ENCODE results near the gene TSPEAR. TPM values are rescaled to one million over a fixed set of nuclear protein-coding genes. Genes with fewer than 3 reads are reported as not detected.
A peak's percentile ranks its signal among the peaks of the same experiment; 100 is the strongest.
"Not testable (repeated sequence)": the region's sequence is repeated elsewhere in the genome, so short reads cannot be mapped to it uniquely, and the experiment has no call there.

Gene TSPEAR
- total RNA-seq, 1 donor from 2014 or later = not detected

DNA sequence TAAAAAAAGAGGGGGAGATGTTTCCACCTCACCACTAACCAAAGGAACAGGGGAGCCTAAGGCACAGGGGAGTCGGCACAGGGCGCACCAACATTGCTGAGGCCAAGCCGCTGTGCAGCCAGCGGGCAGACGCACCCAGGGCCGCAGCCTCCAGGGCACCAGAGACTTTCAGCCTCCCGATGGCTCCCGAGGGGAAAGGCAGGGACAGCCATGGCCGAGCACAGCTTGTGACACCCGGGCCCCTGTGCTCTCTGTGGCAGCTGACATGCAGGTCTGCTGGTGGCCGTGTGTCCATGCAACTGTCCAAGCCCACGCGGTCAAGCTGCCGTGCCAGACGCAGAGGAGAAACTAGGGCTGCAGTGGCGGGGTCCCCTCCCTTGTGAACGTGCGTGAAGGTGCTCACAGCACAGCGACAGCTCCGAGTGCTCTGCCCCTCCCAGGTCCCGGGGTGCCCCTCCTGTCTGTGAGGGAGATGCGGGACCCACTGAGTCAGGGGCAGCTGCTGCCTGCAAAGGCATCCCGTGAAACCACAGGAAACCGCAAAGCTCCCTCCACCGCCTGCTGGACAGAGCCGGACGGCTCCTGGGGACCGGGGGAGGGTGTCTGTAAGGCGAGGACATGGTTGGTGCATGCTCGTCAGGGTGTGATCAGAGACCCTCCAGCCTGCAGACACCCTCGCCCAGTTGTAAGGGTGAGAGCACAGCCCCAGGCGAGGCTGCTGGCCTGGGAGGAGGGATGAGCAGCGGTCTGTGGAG, 62.6 kb downstream of the TSPEAR start:
- Mint-ChIP-seq H3K36me3 (ENCODE audit: low read depth) (peaks cover 7% of the 10 kb centered on the region), H3K4me1 (peaks cover 3% of the 10 kb centered on the region), H3K4me3 (no peak overlapping the region), H3K9me3 (peaks cover 8% of the 10 kb centered on the region), H3K27me3 (peaks cover 2% of the 10 kb centered on the region), H3K27ac (no peak overlapping the region)
- intact Hi-C loops (cut with micrococcal nuclease) = no loop called here
- no peak for DNase-seq

DNA sequence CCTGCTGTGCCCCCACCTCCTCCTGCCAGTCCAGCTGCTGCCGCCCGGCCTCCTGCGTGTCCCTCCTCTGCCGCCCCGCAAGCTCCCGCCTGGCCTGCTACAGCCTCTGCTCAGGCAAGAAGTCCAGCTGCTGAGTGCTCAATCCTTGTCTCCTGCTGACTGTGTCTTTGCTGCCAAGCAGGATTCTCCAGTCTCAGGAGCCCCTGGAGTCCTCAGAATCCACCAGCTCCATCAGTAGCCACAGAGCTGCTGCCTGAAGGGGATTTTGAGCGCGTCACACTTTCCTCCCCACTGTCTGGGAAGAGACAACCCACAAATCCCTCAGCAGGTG, 64.2 kb downstream of the TSPEAR start:
- peaks cover 7% of the 10 kb centered on the region for H3K36me3 Mint-ChIP-seq (ENCODE audit: low read depth)

DNA sequence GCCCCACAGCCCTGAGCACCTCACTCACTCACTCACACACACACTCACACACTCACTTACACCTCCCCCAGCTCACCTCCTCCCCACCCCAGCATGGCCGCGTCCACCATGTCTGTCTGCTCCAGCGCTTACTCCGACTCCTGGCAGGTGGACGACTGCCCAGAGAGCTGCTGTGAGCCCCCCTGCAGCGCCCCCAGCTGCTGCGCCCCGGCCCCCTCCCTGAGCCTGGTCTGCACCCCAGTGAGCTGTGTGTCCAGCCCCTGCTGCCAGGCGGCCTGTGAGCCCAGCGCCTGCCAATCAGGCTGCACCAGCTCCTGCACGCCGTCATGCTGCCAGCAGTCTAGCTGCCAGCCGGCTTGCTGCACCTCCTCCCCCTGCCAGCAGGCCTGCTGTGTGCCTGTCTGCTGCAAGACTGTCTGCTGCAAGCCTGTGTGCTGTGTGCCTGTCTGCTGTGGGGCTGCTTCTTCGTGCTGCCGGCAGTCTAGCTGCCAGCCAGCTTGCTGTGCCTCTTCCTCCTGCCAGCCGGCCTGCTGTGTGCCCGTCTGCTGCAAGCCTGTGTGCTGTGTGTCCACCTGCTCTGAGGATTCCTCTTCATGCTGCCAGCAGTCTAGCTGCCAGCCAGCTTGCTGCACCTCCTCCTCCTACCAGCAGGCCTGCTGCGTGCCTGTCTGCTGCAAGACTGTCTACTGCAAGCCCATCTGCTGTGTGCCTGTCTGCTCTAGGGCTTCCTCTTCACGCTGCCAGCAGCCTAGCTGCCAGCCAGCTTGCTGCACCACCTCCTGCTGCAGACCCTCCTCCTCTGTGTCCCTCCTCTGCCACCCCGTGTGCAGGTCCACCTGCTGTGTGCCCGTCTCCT, 64.8 kb downstream of the TSPEAR start, which contains the start of gene KRTAP10-11:
Gene KRTAP10-11 (plus strand): TSS at position 49 of the 856 bp plus-strand sequence. CDS start 45 bp downstream, at position 94.
- H3K36me3 Mint-ChIP-seq (ENCODE audit: low read depth); H3K27me3 Mint-ChIP-seq; H3K27ac Mint-ChIP-seq; intact Hi-C loops (cut with micrococcal nuclease); H3K4me1 Mint-ChIP-seq; H3K4me3 Mint-ChIP-seq; DNase-seq: not testable (repeated sequence)
- H3K9me3 Mint-ChIP-seq = peaks cover 19% of the 10 kb centered on the region

More for the DNA sequence above, 64.2 kb downstream of the TSPEAR start:
- no peak for DNase-seq
- peaks cover 2% of the 10 kb centered on the region for H3K27me3 Mint-ChIP-seq
- intact Hi-C loops (cut with micrococcal nuclease) = no loop called here
- H3K9me3 Mint-ChIP-seq = peaks cover 19% of the 10 kb centered on the region
- H3K4me3 Mint-ChIP-seq = no peak overlapping the region
- peaks cover 2% of the 10 kb centered on the region for H3K4me1 Mint-ChIP-seq
- H3K27ac Mint-ChIP-seq = no peak overlapping the region

DNA sequence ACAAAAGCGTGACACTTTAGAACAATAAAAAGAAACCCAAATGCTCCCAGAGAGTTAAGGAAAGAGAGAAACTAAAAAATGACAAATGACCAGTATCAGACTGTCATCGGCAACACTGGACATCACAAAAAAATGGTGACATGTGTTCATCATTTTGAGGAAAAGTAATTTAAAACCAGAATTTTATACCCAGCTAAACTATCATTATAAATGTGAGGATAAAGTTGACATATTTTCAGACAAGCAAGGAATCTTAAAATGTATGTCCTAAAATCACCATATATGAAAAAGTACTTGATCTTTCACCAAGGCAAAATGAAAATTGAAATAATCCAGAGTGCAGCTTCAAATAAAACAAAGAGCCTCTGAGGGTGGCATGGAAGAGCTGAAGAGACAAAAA, 66.5 kb downstream of the TSPEAR start:
- peaks cover 6% of the 10 kb centered on the region for H3K27me3 Mint-ChIP-seq
- H3K9me3 Mint-ChIP-seq = peaks cover 29% of the 10 kb centered on the region
- no peak overlapping the region for H3K27ac Mint-ChIP-seq
- H3K36me3 Mint-ChIP-seq (ENCODE audit: low read depth) = peaks cover 7% of the 10 kb centered on the region
- DNase-seq = no peak
- intact Hi-C loops (cut with micrococcal nuclease) = no loop called here
- H3K4me1 Mint-ChIP-seq = peaks cover 2% of the 10 kb centered on the region
- H3K4me3 Mint-ChIP-seq = no peak overlapping the region

DNA sequence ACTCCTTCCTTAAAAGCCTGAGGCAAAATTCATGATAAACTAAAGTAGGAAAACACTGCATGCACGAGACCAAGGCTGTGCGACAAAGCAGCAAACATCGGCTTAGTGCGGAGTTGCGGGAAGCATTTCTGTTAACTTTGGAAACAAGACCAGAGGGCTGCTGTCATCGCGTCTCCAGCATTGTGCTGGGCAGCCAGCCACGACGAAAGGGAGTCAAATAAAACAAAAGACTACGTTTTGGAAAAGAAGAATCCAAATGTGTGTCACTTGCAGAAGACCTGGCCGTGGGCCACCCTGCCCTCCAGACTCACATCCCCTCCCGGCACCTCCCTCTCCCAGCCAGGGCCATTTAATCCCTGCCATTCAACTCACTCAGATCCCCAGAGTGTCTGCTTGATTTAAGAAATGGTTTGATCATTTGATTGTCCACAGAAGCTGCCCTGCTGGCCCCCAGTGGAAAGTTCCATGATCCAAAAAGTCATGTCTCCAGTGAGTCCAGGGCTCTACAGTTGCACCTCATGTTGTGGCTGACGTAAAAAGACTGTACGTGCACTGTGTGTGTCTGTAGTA, 67.5 kb downstream of the TSPEAR start:
- intact Hi-C loops (cut with micrococcal nuclease) = no loop called here
- H3K4me1 Mint-ChIP-seq = peaks cover 2% of the 10 kb centered on the region
- H3K27ac Mint-ChIP-seq = no peak overlapping the region
- peaks cover 6% of the 10 kb centered on the region for H3K27me3 Mint-ChIP-seq
- H3K9me3 Mint-ChIP-seq = peaks cover 31% of the 10 kb centered on the region
- peaks cover 7% of the 10 kb centered on the region for H3K36me3 Mint-ChIP-seq (ENCODE audit: low read depth)
- DNase-seq = peak; percentile 44
- no peak overlapping the region for H3K4me3 Mint-ChIP-seq

DNA sequence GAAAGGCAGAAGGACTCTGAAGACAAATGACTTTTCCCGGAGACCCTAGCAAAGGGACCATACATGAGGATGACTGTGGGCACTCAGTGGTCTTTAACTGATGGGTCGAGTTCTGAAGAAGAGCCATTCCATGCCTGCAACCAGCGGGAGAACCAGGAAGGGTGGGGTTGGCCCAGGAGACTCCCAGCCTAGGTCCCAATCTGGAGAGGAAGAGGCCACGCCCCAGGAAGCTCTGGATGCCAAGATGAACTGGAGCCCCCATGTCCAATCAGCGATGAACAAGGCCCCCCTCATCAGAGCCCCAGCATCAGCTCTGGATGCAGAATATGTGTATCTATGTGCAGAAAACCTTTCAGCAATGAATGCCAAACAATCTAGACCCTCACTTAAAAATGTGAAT, 70.6 kb downstream of the TSPEAR start:
- H3K36me3 Mint-ChIP-seq (ENCODE audit: low read depth) = peaks cover 7% of the 10 kb centered on the region
- H3K27me3 Mint-ChIP-seq = peaks cover 5% of the 10 kb centered on the region
- intact Hi-C loops (cut with micrococcal nuclease) = no loop called here
- H3K9me3 Mint-ChIP-seq = peaks cover 31% of the 10 kb centered on the region
- no peaks in the 10 kb centered on the region for H3K4me1 Mint-ChIP-seq
- no peak overlapping the region for H3K4me3 Mint-ChIP-seq
- H3K27ac Mint-ChIP-seq = no peak overlapping the region
- DNase-seq = no peak

DNA sequence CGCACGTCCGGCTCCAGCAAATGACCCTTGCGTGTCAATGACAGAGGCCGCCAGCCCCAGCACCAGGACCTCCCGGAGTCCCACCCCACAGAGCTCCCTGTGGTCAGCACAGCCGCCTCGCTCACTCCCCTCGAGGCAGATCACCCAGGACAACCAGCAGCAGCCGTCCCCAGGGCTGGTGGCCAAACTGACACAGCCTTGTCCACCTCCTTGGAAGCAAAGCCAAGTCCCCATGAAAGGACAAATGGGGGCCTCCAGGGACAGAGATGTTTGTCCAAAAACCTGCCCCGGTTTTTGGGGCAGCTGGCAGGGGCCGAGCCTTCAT, 72.1 kb downstream of the TSPEAR start:
- peak; percentile 48 for DNase-seq
- no peaks in the 10 kb centered on the region for H3K4me1 Mint-ChIP-seq
- peaks cover 9% of the 10 kb centered on the region for H3K27me3 Mint-ChIP-seq
- intact Hi-C loops (cut with micrococcal nuclease) = no loop called here
- H3K9me3 Mint-ChIP-seq = peaks cover 28% of the 10 kb centered on the region
- peaks cover 2% of the 10 kb centered on the region for H3K36me3 Mint-ChIP-seq (ENCODE audit: low read depth)
- H3K4me3 Mint-ChIP-seq = no peak overlapping the region
- H3K27ac Mint-ChIP-seq = no peak overlapping the region

DNA sequence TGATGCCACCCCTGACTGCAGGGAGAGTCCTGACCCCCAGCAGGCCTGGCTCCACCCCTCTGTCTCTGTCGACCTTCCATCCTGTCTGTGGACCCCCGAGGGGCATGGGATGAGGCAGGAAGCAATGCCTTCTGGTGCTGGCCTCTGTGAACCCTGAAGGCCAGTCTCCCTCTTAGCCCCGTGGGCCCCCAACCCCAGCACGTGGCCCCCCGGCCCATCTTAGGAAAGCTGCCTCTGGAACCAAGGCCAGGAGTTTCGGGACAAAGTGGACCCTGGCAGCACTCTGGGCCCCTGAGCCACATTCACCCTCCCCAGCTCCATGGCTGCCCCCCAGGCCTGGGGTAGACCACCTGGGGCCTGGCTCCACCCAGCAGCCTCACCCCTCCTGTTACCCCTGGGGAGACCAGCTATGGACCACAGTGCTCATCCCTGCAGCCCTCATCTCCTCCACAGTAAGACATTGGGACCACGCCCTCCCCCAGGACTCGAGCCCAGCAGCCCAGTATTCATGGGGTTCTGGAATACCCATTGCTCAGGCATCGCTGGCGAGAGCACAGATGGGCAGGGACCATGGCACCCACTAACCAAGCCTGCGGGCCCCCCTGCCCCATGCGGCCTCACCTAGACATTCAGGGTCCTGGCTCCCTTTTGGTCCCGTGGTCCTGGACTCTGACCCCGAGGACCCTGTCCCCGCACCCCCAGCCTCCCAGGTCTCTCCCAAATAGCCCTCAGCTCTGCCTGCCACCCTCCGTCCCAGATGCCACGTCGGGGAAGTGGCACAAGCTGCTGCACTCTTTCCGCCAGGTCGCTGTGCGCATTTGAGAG, 72.7 kb downstream of the TSPEAR start:
- H3K27ac Mint-ChIP-seq = not testable (repeated sequence)

DNA sequence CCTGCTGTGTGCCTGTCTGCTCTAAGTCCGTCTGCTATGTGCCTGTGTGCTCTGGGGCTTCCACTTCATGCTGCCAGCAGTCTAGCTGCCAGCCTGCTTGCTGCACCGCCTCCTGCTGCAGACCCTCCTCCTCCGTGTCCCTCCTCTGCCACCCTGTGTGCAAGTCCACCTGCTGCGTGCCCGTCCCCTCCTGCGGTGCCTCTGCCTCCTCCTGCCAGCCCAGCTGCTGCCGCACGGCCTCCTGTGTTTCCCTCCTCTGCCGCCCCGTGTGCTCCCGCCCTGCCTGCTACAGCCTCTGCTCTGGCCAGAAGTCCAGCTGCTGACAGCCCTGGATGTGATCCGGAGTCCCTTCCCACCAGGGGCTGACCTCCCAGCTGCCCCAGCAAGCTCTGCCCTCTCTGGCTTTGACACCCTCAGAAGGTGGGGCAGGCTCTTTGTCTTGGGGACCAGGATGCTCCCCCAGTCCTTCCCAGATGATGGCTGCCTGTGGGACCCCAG, 73.5 kb downstream of the TSPEAR start:
- H3K4me1 Mint-ChIP-seq; H3K27ac Mint-ChIP-seq; H3K4me3 Mint-ChIP-seq; H3K36me3 Mint-ChIP-seq (ENCODE audit: low read depth); DNase-seq; intact Hi-C loops (cut with micrococcal nuclease): not testable (repeated sequence)
- H3K27me3 Mint-ChIP-seq = peaks cover 13% of the 10 kb centered on the region
- H3K9me3 Mint-ChIP-seq = peaks cover 32% of the 10 kb centered on the region

More for the DNA sequence above, 72.7 kb downstream of the TSPEAR start:
- Mint-ChIP-seq H3K9me3 (peaks cover 34% of the 10 kb centered on the region), H3K27me3 (peaks cover 10% of the 10 kb centered on the region)
- H3K36me3 Mint-ChIP-seq (ENCODE audit: low read depth); intact Hi-C loops (cut with micrococcal nuclease); H3K4me3 Mint-ChIP-seq; H3K4me1 Mint-ChIP-seq; DNase-seq: not testable (repeated sequence)

DNA sequence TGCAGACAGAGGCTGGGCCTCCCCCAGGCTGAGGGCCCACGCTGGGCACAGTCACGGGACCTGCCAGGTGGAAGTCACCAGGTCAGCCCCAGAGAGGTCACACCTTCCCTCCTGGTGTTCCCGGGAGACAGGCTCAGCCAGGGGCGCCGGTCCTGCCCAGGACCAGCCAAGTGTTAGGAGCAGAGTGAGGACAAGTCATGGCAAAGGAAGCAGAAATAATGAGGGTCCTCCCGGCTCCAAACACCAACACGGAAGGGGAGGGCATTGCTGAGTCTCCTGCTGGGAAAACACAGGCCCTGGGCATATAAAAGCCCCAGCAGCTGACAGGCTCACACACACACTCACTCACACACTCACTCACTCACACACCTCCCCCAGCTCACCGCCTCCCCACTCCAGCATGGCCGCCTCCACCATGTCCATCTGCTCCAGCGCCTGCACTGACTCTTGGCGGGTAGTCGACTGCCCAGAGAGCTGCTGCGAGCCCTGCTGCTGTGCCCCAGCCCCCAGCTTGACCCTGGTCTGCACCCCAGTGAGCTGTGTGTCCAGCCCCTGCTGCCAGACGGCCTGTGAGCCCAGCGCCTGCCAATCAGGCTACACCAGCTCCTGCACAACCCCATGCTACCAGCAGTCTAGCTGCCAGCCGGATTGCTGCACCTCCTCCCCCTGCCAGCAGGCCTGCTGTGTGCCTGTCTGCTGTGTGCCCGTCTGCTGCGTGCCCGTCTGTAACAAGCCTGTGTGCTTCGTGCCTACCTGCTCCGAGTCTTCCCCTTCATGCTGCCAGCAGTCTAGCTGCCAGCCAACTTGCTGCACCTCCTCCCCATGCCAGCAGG, 74.1 kb downstream of the TSPEAR start, which contains the start of gene KRTAP10-10:
Gene KRTAP10-10 (plus strand): TSS at position 339 of the 833 bp plus-strand sequence. CDS start 62 bp downstream, at position 401.
- intact Hi-C loops (cut with micrococcal nuclease) = no loop called here
- peaks cover 30% of the 10 kb centered on the region for H3K9me3 Mint-ChIP-seq
- H3K4me3 Mint-ChIP-seq = no peak within 1 kb of the TSS
- no peak for DNase-seq
- H3K27ac Mint-ChIP-seq = no peak within 1 kb of the TSS
- no peaks in the 10 kb centered on the region for H3K4me1 Mint-ChIP-seq
- peaks cover 3% of the 10 kb centered on the region for H3K36me3 Mint-ChIP-seq (ENCODE audit: low read depth)
- peaks cover 13% of the 10 kb centered on the region for H3K27me3 Mint-ChIP-seq

DNA sequence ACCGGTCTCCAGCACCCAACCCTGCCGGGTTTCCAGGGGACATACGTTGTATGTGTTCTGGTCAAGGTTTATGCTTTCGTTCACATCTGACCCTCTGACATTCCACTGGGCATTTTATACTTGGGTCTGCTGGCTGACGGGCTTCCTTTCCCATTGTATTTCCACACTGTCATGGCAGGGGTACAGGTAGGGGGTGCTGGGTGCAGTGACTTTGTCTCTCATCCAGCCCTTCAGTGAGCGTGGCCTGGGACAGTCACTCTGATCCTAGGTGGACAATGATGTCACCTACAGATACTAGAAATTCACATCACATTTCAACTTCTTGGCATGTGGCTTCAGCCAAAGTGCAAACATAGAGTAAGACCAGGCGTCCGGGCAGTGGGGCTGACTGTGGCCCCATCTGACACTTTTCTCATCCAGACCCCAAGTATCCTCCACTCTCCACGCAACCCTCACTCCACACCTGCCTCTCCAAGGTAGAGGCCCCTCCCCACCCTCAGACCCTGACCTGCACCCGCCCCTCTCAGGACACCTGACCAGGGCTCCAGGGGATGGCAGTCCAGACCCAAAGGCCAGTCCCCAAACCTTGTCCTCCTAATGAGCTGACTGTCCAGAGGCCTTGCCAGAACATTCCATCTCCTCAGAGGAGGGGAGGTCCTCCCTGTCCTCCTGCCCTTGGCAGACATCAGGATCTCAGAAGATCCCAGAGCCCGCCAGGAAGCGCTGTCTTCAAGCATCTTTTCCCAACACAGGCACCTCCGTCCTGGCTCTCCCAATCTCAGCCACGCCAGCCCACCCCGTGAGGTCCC, 75.0 kb downstream of the TSPEAR start:
- H3K4me3 Mint-ChIP-seq = no peak overlapping the region
- H3K27me3 Mint-ChIP-seq = peaks cover 14% of the 10 kb centered on the region
- DNase-seq = no peak
- intact Hi-C loops (cut with micrococcal nuclease) = no loop called here
- H3K36me3 Mint-ChIP-seq (ENCODE audit: low read depth) = peaks cover 6% of the 10 kb centered on the region
- H3K4me1 Mint-ChIP-seq = peaks cover 2% of the 10 kb centered on the region
- no peak overlapping the region for H3K27ac Mint-ChIP-seq
- peaks cover 37% of the 10 kb centered on the region for H3K9me3 Mint-ChIP-seq

DNA sequence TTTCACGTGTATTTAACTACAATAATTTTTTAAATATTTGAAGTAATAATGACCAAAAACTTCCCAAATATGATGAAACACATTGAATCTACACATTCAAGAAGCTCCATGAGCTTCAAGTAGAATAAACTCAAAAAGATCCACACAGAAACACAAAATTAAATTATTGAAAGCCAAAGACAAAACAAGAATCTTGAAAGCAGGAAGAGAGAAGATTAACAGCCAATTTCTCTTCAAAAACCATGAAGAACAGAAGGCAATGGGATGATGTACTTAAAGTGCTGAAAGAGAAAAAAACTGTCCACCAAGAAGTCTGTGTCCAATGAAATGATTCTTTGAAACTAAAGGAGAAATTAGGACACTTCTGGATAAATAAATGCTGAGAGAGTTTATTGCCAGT, 79.3 kb downstream of the TSPEAR start:
- Mint-ChIP-seq H3K36me3 (ENCODE audit: low read depth) (peaks cover 16% of the 10 kb centered on the region), H3K4me1 (peaks cover 6% of the 10 kb centered on the region), H3K9me3 (peaks cover 42% of the 10 kb centered on the region), H3K27me3 (peaks cover 11% of the 10 kb centered on the region), H3K27ac (no peak overlapping the region), H3K4me3 (no peak overlapping the region)
- intact Hi-C loops (cut with micrococcal nuclease) = no loop called here
- DNase-seq = no peak
